Activated CD4-positive, alpha-beta T cell treated with anti-CD3 and anti-CD28 coated beads, Interleukin-2, amount 10 ng/mL, durations not matched to agents 24 days and 14 days (primary cell): ENCODE results near the gene RASGRP3. TPM values are rescaled to one million over a fixed set of nuclear protein-coding genes. Genes with fewer than 3 reads are reported as not detected.
A peak's percentile ranks its signal among the peaks of the same experiment; 100 is the strongest.

ENCODE experiments used
- DNase-seq: peaks from one replicate; pipeline ENCODE4 v3.0.0; 2022
- H3K27ac Mint-ChIP-seq: one replicate; pipeline ENCODE4 v1.8.0; 2022; ENCODE audit warnings: mild to moderate bottlenecking, mixed read lengths
- H3K27me3 Mint-ChIP-seq: one replicate; pipeline ENCODE4 v1.8.0; 2022; ENCODE audit warnings: mixed read lengths
- H3K36me3 Mint-ChIP-seq: one replicate; pipeline ENCODE4 v1.8.0; 2022; ENCODE audit warnings: low read depth, mild to moderate bottlenecking, mixed read lengths
- H3K4me1 Mint-ChIP-seq: one replicate; pipeline ENCODE4 v1.8.0; 2021; ENCODE audit warnings: mixed read lengths
- H3K4me3 Mint-ChIP-seq: one replicate; pipeline ENCODE4 v1.8.0; 2022; ENCODE audit warnings: mild to moderate bottlenecking, moderate library complexity, mixed read lengths
- H3K9me3 Mint-ChIP-seq: one replicate; pipeline ENCODE4 v1.8.0; 2021; ENCODE audit warnings: mixed read lengths
- intact Hi-C: fragments of 100-400 bp; cut with micrococcal nuclease; formaldehyde crosslinking; loops from one replicate; pipeline ENCODE4 v1.15.1; 2023
- total RNA-seq: library from RNA; stranded (reverse); gene quantifications from 2 replicates; pipeline ENCODE4 v1.2.3, GENCODE V29; 2022

RASGRP3 gene
- total RNA-seq, 1 donor from 2014 or later: 3.3 TPM

GRCh38 chr2:33529771-33530481 lies 53.5 kb downstream of the RASGRP3 start:
- intact Hi-C loops: loop anchor here (5.0 kb wide), 2 partner anchors 52 to 53 kb away; partner anchors contain the start of gene RASGRP3
- no peak overlapping the region for H3K4me3 Mint-ChIP-seq
- DNase-seq: no peak
- H3K27ac Mint-ChIP-seq: no peak overlapping the region
- no peaks in the 10 kb centered on the region for H3K27me3 Mint-ChIP-seq
- H3K4me1 Mint-ChIP-seq: peaks cover 22% of the 10 kb centered on the region
- peaks cover 15% of the 10 kb centered on the region for H3K36me3 Mint-ChIP-seq
- no peaks in the 10 kb centered on the region for H3K9me3 Mint-ChIP-seq

GRCh38 chr2:33530690-33531548 lies 54.5 kb downstream of the RASGRP3 start:
- H3K9me3 Mint-ChIP-seq: no peaks in the 10 kb centered on the region
- intact Hi-C loops: no loop called here
- H3K4me1 Mint-ChIP-seq: peaks cover 21% of the 10 kb centered on the region
- DNase-seq: no peak
- H3K4me3 Mint-ChIP-seq: no peak overlapping the region
- H3K27me3 Mint-ChIP-seq: no peaks in the 10 kb centered on the region
- peaks cover 17% of the 10 kb centered on the region for H3K36me3 Mint-ChIP-seq
- no peak overlapping the region for H3K27ac Mint-ChIP-seq

GRCh38 chr2:33531549-33532059 lies 55.2 kb downstream of the RASGRP3 start:
- Mint-ChIP-seq H3K9me3 (no peaks in the 10 kb centered on the region), H3K27ac (no peak overlapping the region), H3K27me3 (no peaks in the 10 kb centered on the region), H3K36me3 (peaks cover 15% of the 10 kb centered on the region), H3K4me1 (peaks cover 15% of the 10 kb centered on the region), H3K4me3 (no peak overlapping the region)
- DNase-seq: no peak
- intact Hi-C loops: no loop called here

GRCh38 chr2:33532146-33532545 lies 55.7 kb downstream of the RASGRP3 start:
- Mint-ChIP-seq H3K4me3 (no peak overlapping the region), H3K36me3 (peaks cover 14% of the 10 kb centered on the region), H3K27me3 (no peaks in the 10 kb centered on the region), H3K9me3 (no peaks in the 10 kb centered on the region), H3K4me1 (peaks cover 14% of the 10 kb centered on the region), H3K27ac (no peak overlapping the region)
- intact Hi-C loops: no loop called here
- DNase-seq: no peak

GRCh38 chr2:33532966-33533365 lies 56.5 kb downstream of the RASGRP3 start:
- Mint-ChIP-seq H3K27ac (no peak overlapping the region), H3K4me3 (no peak overlapping the region), H3K27me3 (no peaks in the 10 kb centered on the region), H3K36me3 (peaks cover 7% of the 10 kb centered on the region), H3K4me1 (peaks cover 8% of the 10 kb centered on the region), H3K9me3 (no peaks in the 10 kb centered on the region)
- no peak for DNase-seq
- intact Hi-C loops: no loop called here

- Mint-ChIP-seq H3K9me3 (no peaks in the 10 kb centered on the region), H3K4me1 (peaks cover 2% of the 10 kb centered on the region), H3K4me3 (no peak overlapping the region), H3K36me3 (peaks cover 6% of the 10 kb centered on the region), H3K27me3 (no peaks in the 10 kb centered on the region), H3K27ac (no peak overlapping the region)
- no peak for DNase-seq
- intact Hi-C loops: no loop called here
These were observed 59.0 kb downstream of the RASGRP3 start for GRCh38 chr2:33535421-33535820.

- H3K4me3 Mint-ChIP-seq: no peak overlapping the region
- H3K27me3 Mint-ChIP-seq: no peaks in the 10 kb centered on the region
- intact Hi-C loops: no loop called here
- H3K4me1 Mint-ChIP-seq: no peaks in the 10 kb centered on the region
- no peak overlapping the region for H3K27ac Mint-ChIP-seq
- H3K9me3 Mint-ChIP-seq: no peaks in the 10 kb centered on the region
- peaks cover 9% of the 10 kb centered on the region for H3K36me3 Mint-ChIP-seq
- DNase-seq: no peak
These were observed 64.8 kb downstream of the RASGRP3 start for GRCh38 chr2:33541243-33541642.

GRCh38 chr2:33550206-33550605 lies 73.8 kb downstream of the RASGRP3 start:
- H3K36me3 Mint-ChIP-seq: peaks cover 14% of the 10 kb centered on the region
- DNase-seq: no peak
- no peaks in the 10 kb centered on the region for H3K9me3 Mint-ChIP-seq
- H3K27ac Mint-ChIP-seq: no peak overlapping the region
- intact Hi-C loops: no loop called here
- H3K27me3 Mint-ChIP-seq: no peaks in the 10 kb centered on the region
- H3K4me3 Mint-ChIP-seq: no peak overlapping the region
- peaks cover 6% of the 10 kb centered on the region for H3K4me1 Mint-ChIP-seq

GRCh38 chr2:33552758-33553461 lies 76.5 kb downstream of the RASGRP3 start:
- Mint-ChIP-seq H3K9me3 (no peaks in the 10 kb centered on the region), H3K36me3 (peaks cover 10% of the 10 kb centered on the region), H3K27ac (no peak overlapping the region), H3K4me1 (peaks cover 6% of the 10 kb centered on the region), H3K4me3 (no peak overlapping the region), H3K27me3 (no peaks in the 10 kb centered on the region)
- intact Hi-C loops: no loop called here
- no peak for DNase-seq

GRCh38 chr2:33555681-33556080 lies 79.2 kb downstream of the RASGRP3 start:
- peaks cover 6% of the 10 kb centered on the region for H3K4me1 Mint-ChIP-seq
- H3K27me3 Mint-ChIP-seq: no peaks in the 10 kb centered on the region
- no peak overlapping the region for H3K27ac Mint-ChIP-seq
- no peak overlapping the region for H3K4me3 Mint-ChIP-seq
- intact Hi-C loops: no loop called here
- no peaks in the 10 kb centered on the region for H3K9me3 Mint-ChIP-seq
- DNase-seq: no peak
- peaks cover 8% of the 10 kb centered on the region for H3K36me3 Mint-ChIP-seq

GRCh38 chr2:33559328-33559727 lies 82.9 kb downstream of the RASGRP3 start:
- Mint-ChIP-seq H3K4me1 (peaks cover 6% of the 10 kb centered on the region), H3K27me3 (no peaks in the 10 kb centered on the region), H3K27ac (no peak overlapping the region), H3K4me3 (no peak overlapping the region), H3K36me3 (peaks cover 8% of the 10 kb centered on the region), H3K9me3 (no peaks in the 10 kb centered on the region)
- DNase-seq: no peak
- intact Hi-C loops: no loop called here

GRCh38 chr2:33560017-33560416 lies 83.6 kb downstream of the RASGRP3 start:
- Mint-ChIP-seq H3K27me3 (no peaks in the 10 kb centered on the region), H3K4me1 (peaks cover 1% of the 10 kb centered on the region), H3K4me3 (no peak overlapping the region), H3K27ac (no peak overlapping the region), H3K9me3 (no peaks in the 10 kb centered on the region), H3K36me3 (peaks cover 9% of the 10 kb centered on the region)
- no peak for DNase-seq
- intact Hi-C loops: no loop called here

- H3K27me3 Mint-ChIP-seq: no peaks in the 10 kb centered on the region
- DNase-seq: no peak
- intact Hi-C loops: no loop called here
- no peak overlapping the region for H3K27ac Mint-ChIP-seq
- peaks cover 9% of the 10 kb centered on the region for H3K36me3 Mint-ChIP-seq
- no peaks in the 10 kb centered on the region for H3K4me1 Mint-ChIP-seq
- H3K9me3 Mint-ChIP-seq: no peaks in the 10 kb centered on the region
- no peak overlapping the region for H3K4me3 Mint-ChIP-seq
These were observed 85.4 kb downstream of the RASGRP3 start for GRCh38 chr2:33561872-33562271.

- H3K4me1 Mint-ChIP-seq: peaks cover 2% of the 10 kb centered on the region
- H3K36me3 Mint-ChIP-seq: no peaks in the 10 kb centered on the region
- no peaks in the 10 kb centered on the region for H3K27me3 Mint-ChIP-seq
- no peak overlapping the region for H3K27ac Mint-ChIP-seq
- no peaks in the 10 kb centered on the region for H3K9me3 Mint-ChIP-seq
- H3K4me3 Mint-ChIP-seq: no peak overlapping the region
- intact Hi-C loops: no loop called here
- peak; percentile 19 for DNase-seq
These were observed 94.2 kb downstream of the RASGRP3 start for GRCh38 chr2:33570681-33571080.
